Stimulated activated CD4-positive, alpha-beta T cell treated with anti-CD3 and anti-CD28 coated beads, Interleukin-2, amount 100 ng/mL, for 4 hours (primary cell): ENCODE data around the gene CCDC190.
A peak's percentile ranks its signal among the peaks of the same experiment; 100 is the strongest.
"Not testable (repeated sequence)": the region's sequence is repeated elsewhere in the genome, so short reads cannot be mapped to it uniquely, and the experiment has no call there.

ENCODE experiments used
- DNase-seq: peaks from one replicate; pipeline ENCODE4 v3.0.0-alpha.2; 2020; ENCODE audit warnings: low read depth

The CCDC190 gene

GRCh38 chr1:162832470-162832869 is 28.5 kb downstream of the CCDC190 start:
- no peak for DNase-seq

GRCh38 chr1:162829268-162829667 is 31.7 kb downstream of the CCDC190 start:
- no peak for DNase-seq

GRCh38 chr1:162823771-162824525 is 37.0 kb downstream of the CCDC190 start:
- DNase-seq = no peak

- peak; percentile 9 for DNase-seq
These were observed 37.7 kb downstream of the CCDC190 start for GRCh38 chr1:162823231-162823630.

- DNase-seq = no peak
These were observed 38.4 kb downstream of the CCDC190 start for GRCh38 chr1:162822391-162823200.

GRCh38 chr1:162818666-162819065 is 42.3 kb downstream of the CCDC190 start:
- DNase-seq = not testable (repeated sequence)

- DNase-seq = not testable (repeated sequence)
These were observed 42.8 kb downstream of the CCDC190 start for GRCh38 chr1:162818136-162818535.

- not testable (repeated sequence) for DNase-seq
These were observed 48.6 kb downstream of the CCDC190 start for GRCh38 chr1:162812357-162812756.

GRCh38 chr1:162807503-162807902 is 53.5 kb downstream of the CCDC190 start:
- DNase-seq = not testable (repeated sequence)
